HepG2 (cell line): Measurements from ENCODE around the gene TUBB3. TPM values are rescaled to one million over a fixed set of nuclear protein-coding genes. Genes with fewer than 3 reads are reported as not detected.

Source experiments
- CBFB ChIP-seq: sonication (generic); formaldehyde crosslinking; IDR thresholded peaks from 2 replicates; pipeline ENCODE4 v1.4.0; 2020; ENCODE audit warnings: missing genetic modification reagents
- DDIT3 ChIP-seq: sonication (generic); formaldehyde crosslinking; IDR thresholded peaks from 2 replicates; pipeline ENCODE4 v1.4.0; 2020; ENCODE audit warnings: mild to moderate bottlenecking, missing genetic modification reagents
- FOXO1 ChIP-seq: sonication (generic); formaldehyde crosslinking; IDR thresholded peaks from 2 replicates; pipeline ENCODE4 v1.4.0; 2020; ENCODE audit warnings: missing genetic modification reagents
- GATAD2A ChIP-seq: IDR thresholded peaks from 2 replicates; pipeline ENCODE4 v1.6.1; 2016
- JDP2 ChIP-seq: sonication (generic); formaldehyde crosslinking; IDR thresholded peaks from 2 replicates; pipeline ENCODE4 v1.8.1; 2022; ENCODE audit warnings: missing genetic modification reagents, borderline replicate concordance
- PATZ1 ChIP-seq: sonication (generic); formaldehyde crosslinking; IDR thresholded peaks from 2 replicates; pipeline ENCODE4 v1.4.0; 2020; ENCODE audit warnings: missing genetic modification reagents
- POLR2A ChIP-seq, 2 experiments: IDR thresholded peaks; 2 replicates each; pipeline ENCODE4 v1.6.1; 2011; ENCODE audit warnings: low read depth in 2 of 2, low read length in 2 of 2, mild to moderate bottlenecking in 1 of 2, moderate library complexity in 1 of 2; ENCODE audit not compliant: insufficient read depth in 1 of 2
- RFX3 ChIP-seq: IDR thresholded peaks from 2 replicates; pipeline ENCODE4 v1.6.1; 2016; ENCODE audit warnings: missing biosample characterization, missing genetic modification reagents
- RXRB ChIP-seq: IDR thresholded peaks from 2 replicates; pipeline ENCODE4 v1.6.1; 2016; ENCODE audit warnings: borderline replicate concordance, missing genetic modification reagents, missing compliant biosample characterization
- SOX5 ChIP-seq: IDR thresholded peaks from 2 replicates; pipeline ENCODE4 v1.6.1; 2016; ENCODE audit warnings: borderline replicate concordance
- SP1 ChIP-seq, 2 experiments: fragments of 450-650 bp in 1 of 2; sonication (generic) in 1 of 2; formaldehyde crosslinking in 1 of 2; IDR thresholded peaks; 2 replicates each; pipeline versions ENCODE4 v1.4.0 to v1.6.1; 2016 to 2020; ENCODE audit warnings: missing genetic modification reagents in 1 of 2
- SRSF1 ChIP-seq: fragments of 200-400 bp; formaldehyde crosslinking; optimal IDR thresholded peaks from 2 replicates; pipeline ENCODE3; 2017; ENCODE audit warnings: mild to moderate bottlenecking, low read depth, low read length, moderate library complexity
- STAT6 ChIP-seq: sonication (generic); formaldehyde crosslinking; IDR thresholded peaks from 2 replicates; pipeline ENCODE4 v1.4.0; 2020; ENCODE audit warnings: missing genetic modification reagents, mild to moderate bottlenecking, borderline replicate concordance
- ZHX1 ChIP-seq: sonication (generic); formaldehyde crosslinking; IDR thresholded peaks from 2 replicates; pipeline ENCODE4 v1.8.1; 2022; ENCODE audit warnings: low read depth, mild to moderate bottlenecking, missing genetic modification reagents
- ZKSCAN5 ChIP-seq: sonication (generic); formaldehyde crosslinking; IDR thresholded peaks from 2 replicates; pipeline ENCODE4 v1.5.1; 2020; ENCODE audit warnings: mild to moderate bottlenecking, missing genetic modification reagents
- ZNF616 ChIP-seq: sonication (generic); formaldehyde crosslinking; IDR thresholded peaks from 2 replicates; pipeline ENCODE4 v1.5.0; 2020; ENCODE audit warnings: low read depth, mild to moderate bottlenecking, missing genetic modification reagents
- ZNF652 ChIP-seq: IDR thresholded peaks from 2 replicates; pipeline ENCODE4 v1.6.1; 2016; ENCODE audit warnings: low read depth, borderline replicate concordance
- ZNF710 ChIP-seq: sonication (generic); formaldehyde crosslinking; IDR thresholded peaks from 2 replicates; pipeline ENCODE4 v1.5.0; 2020; ENCODE audit warnings: mild to moderate bottlenecking, missing genetic modification reagents, borderline replicate concordance
- ZNF776 ChIP-seq: sonication (generic); formaldehyde crosslinking; IDR thresholded peaks from 2 replicates; pipeline ENCODE4 v1.4.0; 2020; ENCODE audit warnings: mild to moderate bottlenecking, missing genetic modification reagents
- polyA plus RNA-seq, 8 experiments: library from polyadenylated mRNA; depleted of rRNA in 3 of 8; stranded (reverse) in 7 of 8; unstranded in 1 of 8; fragments of >200 nt; fragmentation: Illumina TruSeq in 4 of 8; extraction: Trizol in 4 of 8; gene quantifications; 2 replicates each; pipeline versions ENCODE4 v1.2.1 to v1.2.3, GENCODE V29; 2011 to 2016; ENCODE audit warnings: low read depth in 4 of 8, missing spikeins in 1 of 8, mixed read lengths in 1 of 8; ENCODE audit not compliant: insufficient read depth in 1 of 8
- total RNA-seq, 5 experiments: library from RNA; depleted of rRNA; stranded (reverse); fragments of >200 nt; fragmentation: Illumina TruSeq; extraction: Trizol; gene quantifications; 2 replicates each; pipeline ENCODE4 v1.2.3, GENCODE V29; 2016; ENCODE audit warnings: low read depth in 1 of 5

TUBB3 gene
- total and polyA plus RNA-seq, 2 of the 13 experiments (the other 11 are each of a cell fraction or from before 2014, with no cell fraction given), result 110 to 185 TPM

GRCh38 chr16:89918453-89919347 lies 4.4 kb upstream of the TUBB3 start, which contains the start of gene MC1R (continued):
- TF ChIP-seq ZNF710 (CRISPR knock-in tag) (peak; percentile 85; the same call in 1 of the 2 replicates), SOX5 (CRISPR knock-in tag) (peak; percentile 69; the same call in 1 of the 2 replicates), SRSF1 (peak; percentile 56), ZNF616 (CRISPR knock-in tag) (peak; percentile 79; the same call in 1 of the 2 replicates), RXRB (CRISPR knock-in tag) (peak; percentile 73), DDIT3 (CRISPR knock-in tag) (peak; percentile 50; the same call in 1 of the 2 replicates), ZNF652 (CRISPR knock-in tag) (0 out of 2 replicates have a peak, but pooled peaks have one; percentile 14), ZNF776 (CRISPR knock-in tag) (peak; percentile 79; the same call in 1 of the 2 replicates), FOXO1 (CRISPR knock-in tag) (peak; percentile 40), STAT6 (CRISPR knock-in tag) (no peak), JDP2 (CRISPR knock-in tag) (peak; percentile 35; the same call in 1 of the 2 replicates), POLR2A (IDR thresholded peaks at IDR 0.05; ENCODE audit: insufficient read depth in 1 of 2, low read depth in 2 of 2, low read length in 2 of 2) (peak in 1 of 2 experiments; percentile 85; a peak in 2 of 4 replicates), SP1 (IDR thresholded peaks at IDR 0.05) (no peak), SP1 (CRISPR knock-in tag; IDR thresholded peaks at IDR 0.05) (peak; percentile 88), PATZ1 (CRISPR knock-in tag) (peak; percentile 98), ZHX1 (peak; percentile 23; the same call in 1 of the 2 replicates), GATAD2A (CRISPR knock-in tag) (peak; percentile 93), RFX3 (CRISPR knock-in tag) (0 out of 2 replicates have a peak, but pooled peaks have one; percentile 41), CBFB (CRISPR knock-in tag) (peak; percentile 60), ZKSCAN5 (CRISPR knock-in tag) (no peak)
